GM21737 (cell line): Measurements from ENCODE around the gene CEP78.
"Not testable (repeated sequence)": the region's sequence is repeated elsewhere in the genome, so short reads cannot be mapped to it uniquely, and the experiment has no call there.

ENCODE experiments used
- ATAC-seq: cut with Tn5 transposase; IDR thresholded peaks from one replicate; pipeline ENCODE4 v1.9.1; 2021; ENCODE audit warnings: mild to moderate bottlenecking, moderate library complexity; ENCODE audit not compliant: unreplicated experiment

Gene CEP78

GRCh38 chr9:78235256-78235761 is 566 bp upstream of the CEP78 start:
- ATAC-seq = no peak

DNA sequence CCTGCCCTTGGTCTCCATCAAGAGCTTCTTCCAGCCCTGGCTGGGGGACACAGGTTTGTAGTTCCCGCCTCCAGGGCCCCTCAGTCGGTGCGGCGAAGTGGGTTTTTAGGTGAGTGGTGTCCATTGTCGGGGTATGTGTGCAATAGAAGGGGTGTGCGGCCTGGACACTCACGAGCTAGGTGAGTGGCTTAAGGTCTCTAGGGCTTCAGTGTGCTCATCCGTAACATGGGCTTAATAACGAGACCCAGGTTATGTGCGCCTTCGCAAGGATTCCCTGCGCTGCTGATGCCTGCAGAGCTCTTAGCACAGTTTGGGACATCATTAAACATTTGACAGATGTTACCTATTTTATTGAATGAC is 656 bp downstream of the CEP78 start:
- peak; percentile 12 for ATAC-seq

DNA sequence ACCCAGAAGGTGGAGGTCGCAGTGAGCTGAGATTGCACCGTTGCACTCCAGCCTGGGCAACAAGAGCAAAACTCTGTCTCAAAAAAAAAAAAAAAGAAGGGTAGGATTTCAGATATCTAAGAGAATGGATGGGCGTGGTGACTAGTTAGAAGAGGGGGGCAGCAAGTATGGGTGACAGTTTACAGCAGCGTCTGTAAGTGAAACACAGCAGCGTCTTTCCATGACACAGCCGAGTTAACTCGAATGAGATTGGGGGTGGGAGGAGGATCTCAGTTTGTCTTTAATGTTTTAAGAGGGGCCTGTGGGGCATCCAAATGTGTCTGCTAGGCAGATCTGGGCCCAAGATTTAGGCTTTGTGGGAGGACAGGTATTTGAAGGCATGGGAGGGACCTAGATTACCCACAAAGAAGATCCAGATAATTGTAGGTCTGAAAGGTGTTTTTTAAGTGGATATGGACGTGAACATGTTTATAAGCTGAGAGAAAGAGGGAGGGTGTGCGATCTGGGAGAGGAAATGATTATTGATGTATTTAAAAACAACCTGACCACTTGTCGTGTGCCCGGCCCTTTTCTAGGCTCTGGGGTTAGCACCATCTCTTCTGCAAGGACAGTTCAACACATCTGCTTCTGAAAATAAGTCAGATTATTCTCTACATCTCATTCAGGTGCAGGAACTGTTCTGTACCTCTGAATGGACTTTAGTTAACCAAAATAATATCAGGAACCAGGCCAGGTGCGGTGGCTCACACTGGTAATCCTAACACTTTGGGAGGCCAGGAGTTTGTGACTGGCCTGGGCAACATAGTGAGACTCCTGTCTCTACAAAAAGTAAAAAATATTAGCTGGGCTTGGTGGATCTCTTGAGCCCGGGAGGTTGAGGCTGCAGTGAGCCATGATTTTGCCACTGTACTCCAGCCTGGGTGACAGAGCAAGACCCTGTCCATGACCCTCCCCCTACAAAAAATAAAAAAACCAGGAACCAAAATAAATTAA is 2.5 kb downstream of the CEP78 start:
- ATAC-seq = no peak

GRCh38 chr9:78239506-78239905 is 3.6 kb downstream of the CEP78 start:
- no peak for ATAC-seq

DNA sequence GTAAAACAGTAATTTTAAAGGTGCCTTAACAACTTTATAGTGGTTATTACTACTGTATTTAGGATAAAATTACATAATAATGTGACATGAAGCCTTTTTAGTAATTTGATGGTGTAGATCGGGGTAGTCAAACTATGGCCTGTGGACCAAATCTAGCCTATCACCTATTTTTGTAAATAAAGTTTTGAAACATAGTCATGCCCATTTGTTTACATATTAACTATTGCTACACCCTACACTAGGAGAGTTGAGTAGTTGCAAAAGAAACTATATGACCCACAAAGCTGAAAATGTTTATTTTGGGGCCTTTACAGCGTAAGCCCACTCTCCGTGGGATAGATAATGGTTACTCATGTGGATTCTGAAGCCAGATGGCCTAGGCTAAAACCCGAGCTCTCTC is 6.2 kb downstream of the CEP78 start:
- ATAC-seq = no peak

DNA sequence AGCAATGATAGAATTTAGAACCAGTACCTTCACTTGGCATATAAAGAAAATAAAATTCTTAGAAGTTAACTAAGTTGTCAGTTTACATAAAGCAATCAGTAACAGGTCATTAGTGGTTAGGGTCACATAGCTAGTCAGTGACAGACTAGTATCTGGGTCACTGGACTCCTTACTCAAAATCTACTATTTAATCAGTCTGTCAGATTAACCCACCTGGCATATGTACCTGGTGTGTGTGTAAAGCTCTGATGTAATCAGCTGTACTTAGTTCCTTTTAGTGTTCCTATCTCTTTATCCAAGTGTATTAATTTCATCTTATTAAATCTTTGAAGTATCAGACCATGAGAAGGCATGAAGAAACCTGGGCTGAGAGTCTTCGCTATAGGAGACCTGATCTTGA is 7.3 kb downstream of the CEP78 start:
- ATAC-seq = no peak

DNA sequence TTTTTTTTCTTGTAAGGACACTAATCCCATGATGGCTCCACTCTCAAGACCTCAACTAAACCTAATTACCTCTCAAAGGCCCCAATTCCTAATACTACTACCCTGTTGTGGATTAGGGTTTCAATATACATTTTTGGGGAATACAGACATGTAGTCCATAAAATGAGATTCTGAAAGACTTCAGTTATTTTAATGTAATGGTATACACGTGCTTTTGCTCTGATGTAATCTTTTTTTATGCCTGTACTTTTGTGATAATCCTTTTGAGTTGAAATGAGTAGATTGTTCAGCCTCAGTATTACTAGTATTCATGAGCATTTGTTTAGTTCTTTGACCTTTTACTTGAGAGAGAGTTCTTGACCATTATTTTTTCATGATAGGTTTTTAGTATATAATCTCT is 9.5 kb downstream of the CEP78 start:
- no peak for ATAC-seq

DNA sequence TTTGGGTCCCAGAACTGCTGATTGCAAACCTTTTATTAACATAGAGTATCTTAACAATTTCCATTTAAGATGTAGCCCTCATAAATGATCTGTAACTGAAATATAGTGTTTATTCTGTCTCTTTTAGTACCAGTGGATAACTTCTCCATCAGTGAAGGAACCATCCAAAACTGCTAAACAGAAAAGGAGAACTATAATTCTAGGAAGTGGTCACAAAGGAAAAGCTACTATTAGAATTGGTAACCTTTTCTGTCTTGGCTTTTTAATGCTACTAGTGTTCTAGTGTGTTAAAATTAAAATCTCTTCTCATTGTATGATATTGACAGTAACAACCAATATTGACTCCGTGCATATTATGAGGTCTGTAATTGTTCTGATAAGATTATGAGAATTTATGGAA is 12.8 kb downstream of the CEP78 start:
- no peak for ATAC-seq

DNA sequence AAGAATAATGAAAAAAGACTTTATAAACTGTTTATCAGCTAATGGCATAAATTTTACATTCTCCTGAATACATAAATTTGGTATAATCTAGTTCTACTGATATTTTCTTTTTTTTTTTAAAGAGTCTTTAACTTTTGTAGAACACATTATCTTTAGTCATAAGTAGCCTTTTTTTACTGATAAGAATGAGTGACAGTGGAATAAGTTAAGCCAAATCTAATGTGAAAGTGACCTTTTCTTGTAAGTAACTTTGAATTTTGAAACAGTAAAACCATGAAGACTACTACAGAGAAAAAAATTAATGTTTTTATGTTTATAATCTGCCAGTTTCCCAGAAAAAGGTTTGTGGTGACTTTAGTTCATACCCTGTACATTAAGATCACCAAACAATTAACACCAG is 13.7 kb downstream of the CEP78 start:
- no peak for ATAC-seq

DNA sequence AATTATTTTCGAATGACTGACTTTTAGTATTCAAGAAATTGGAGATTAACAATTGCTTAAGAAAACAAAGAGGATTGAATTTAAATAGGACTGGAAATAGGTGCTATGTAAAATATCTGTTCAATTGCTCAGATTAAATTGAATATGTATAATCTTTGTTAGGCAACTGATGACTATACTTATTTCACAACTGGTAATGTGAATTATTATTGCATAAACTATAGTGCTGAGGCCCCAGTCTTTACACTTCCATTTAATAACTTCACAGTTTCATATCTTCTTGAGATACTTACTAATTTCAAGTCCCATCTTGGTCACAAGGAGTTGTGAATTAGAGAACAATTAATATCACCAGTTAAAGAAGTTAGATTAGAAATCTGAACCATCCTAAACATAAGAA is 16.7 kb downstream of the CEP78 start:
- ATAC-seq = no peak

DNA sequence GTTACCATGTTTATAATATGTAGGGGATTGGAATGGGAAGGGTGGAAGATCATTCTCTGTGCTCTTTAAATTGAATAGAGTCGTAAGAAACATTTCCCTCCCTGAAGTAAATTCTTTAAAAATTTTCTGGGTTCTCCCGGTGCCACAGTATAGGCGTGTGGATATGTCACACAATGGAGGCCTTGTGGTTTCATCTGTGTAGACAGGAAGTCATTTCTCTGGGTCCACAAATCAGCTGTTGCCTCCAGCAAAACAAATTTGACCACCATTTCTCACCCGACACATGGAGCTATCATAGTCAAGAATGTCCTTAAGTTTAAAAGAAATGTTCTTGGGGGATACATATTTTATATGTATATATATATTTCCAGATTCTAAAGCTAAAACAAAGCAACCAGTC is 17.4 kb downstream of the CEP78 start:
- no peak for ATAC-seq

GRCh38 chr9:78261403-78262001 is 25.6 kb downstream of the CEP78 start:
- ATAC-seq = no peak

GRCh38 chr9:78262655-78263054 is 26.8 kb downstream of the CEP78 start:
- ATAC-seq = no peak

GRCh38 chr9:78267889-78268288 is 32.0 kb downstream of the CEP78 start:
- no peak for ATAC-seq

DNA sequence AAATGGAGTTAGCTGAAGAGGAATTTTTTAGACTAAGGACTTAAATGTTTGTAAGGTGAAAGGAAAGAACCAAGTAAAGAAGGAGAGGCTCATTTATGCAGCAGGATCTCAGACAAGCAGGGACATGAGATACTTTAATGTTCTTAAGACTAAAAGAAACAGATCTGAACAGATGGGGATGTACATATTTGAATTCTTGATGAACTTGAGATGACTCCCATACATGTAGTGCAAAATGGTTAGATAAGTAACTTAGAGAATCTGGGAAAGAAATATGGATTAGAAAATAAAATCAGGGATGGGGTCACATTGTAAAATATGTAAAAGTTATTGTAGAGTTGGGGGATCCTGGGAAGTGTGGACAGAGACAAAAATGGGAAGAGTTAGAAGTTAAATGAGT is 33.9 kb downstream of the CEP78 start:
- no peak for ATAC-seq

GRCh38 chr9:78272307-78272706 is 36.4 kb downstream of the CEP78 start:
- ATAC-seq = no peak

DNA sequence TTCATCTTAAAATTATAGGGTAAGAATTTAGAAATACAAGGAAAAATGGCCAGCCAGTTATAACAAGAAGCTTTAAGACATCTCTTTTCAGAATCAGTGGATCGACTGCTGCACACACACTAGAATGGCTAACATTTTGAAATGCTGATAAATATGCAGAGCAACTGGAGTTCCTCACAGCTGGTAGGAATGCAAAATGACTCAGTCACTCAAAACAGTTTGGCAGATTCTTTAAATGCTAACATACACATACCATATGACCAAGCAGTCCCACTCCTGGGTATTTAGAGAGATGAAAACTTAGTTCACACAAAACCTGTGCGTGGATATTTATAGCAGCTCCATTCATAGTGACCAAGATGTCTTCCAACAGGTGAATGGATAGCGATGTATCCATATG is 37.9 kb downstream of the CEP78 start:
- ATAC-seq = no peak

DNA sequence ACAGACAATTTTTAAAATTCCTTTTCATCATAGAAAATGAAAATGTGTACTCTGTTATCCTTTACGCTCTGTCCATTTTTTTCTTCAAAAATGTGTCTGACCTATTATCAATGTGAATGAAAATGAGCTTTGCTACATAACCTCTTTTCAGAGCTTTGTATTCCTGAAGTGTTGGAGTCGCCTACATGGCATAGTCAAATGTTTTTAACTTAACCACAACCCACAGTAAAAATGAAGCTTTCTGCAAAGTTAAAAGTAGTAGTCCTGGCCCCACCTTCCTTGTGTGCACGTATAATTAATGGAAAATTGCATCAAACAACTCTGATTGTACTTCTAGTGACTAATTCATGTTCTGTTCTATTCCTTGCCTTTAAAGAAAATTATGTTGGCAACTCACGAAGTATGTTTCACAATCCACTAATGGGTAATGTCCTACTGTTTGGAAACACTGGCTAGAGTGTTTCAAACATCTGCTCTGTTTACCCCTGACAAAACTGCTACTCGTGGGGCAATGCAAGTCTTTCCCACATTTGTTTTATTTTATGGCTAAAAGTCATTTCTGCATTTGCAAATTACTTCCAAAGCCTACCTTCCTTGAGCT is 42.4 kb downstream of the CEP78 start:
- ATAC-seq = no peak

GRCh38 chr9:78278801-78279200 is 42.9 kb downstream of the CEP78 start:
- ATAC-seq = no peak

DNA sequence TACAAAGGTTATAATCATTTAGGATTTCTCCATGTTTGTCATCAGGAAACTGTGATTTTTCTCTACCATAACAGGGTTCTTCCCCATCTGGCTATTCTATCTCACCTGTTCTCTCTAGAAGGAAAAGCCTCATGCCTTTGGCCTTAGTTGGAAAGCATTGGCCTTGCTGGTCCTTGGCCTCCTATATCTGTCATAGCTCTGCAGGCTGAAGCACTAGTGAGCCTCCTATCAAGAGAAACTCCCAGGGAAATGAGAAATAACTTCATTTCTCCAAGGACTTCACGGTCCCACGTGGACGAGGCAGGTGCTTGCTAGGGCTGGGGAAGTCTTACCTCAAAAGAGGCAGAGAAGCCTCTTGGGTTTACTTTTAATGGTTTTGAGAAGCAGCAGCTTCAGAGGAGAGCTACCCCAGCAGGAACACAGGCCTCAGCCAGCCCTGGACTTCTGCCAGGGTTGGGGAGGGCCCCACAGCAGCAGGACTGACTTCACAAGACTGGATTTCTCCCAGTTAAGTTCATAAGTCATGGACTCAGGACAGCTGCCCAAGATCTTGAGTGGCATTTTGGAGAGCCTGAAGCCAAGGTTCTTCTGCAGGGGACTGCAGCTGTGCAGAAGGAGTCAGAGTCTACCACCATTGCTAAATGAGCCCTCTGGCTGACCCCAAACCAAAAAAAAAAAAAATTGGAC is 45.2 kb downstream of the CEP78 start:
- ATAC-seq = no peak

DNA sequence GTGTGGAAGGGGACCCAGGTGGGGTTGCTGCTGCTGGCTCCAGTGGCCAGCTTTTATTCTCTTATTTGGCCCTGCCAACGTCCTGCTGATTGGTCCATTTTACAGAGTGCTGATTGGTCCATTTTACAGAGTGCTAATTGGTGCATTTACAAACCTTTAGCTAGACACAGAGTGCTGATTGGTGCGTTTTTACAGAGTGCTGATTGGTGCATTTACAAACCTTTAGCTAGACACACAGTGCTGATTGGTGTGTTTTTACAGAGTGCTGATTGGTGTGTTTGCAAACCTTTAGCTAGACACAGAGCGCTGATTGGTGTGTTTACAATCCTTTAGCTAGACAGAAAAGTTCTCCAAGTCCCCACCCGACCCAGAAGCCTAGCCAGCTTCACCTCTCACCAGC is 48.3 kb downstream of the CEP78 start:
- ATAC-seq = not testable (repeated sequence)
